GM04503 (cell line): ENCODE data around the gene ANKLE2.

Experiments used
- DNase-seq: peaks from one replicate; pipeline ENCODE4 v3.0.0-alpha.2; 2012; ENCODE audit warnings: low read depth

Gene ANKLE2

GRCh38 chr12:132743831-132744230 is 17.8 kb downstream of the ANKLE2 start:
- no peak for DNase-seq

GRCh38 chr12:132741620-132742019 is 20.0 kb downstream of the ANKLE2 start:
- DNase-seq, result no peak

- DNase-seq, result no peak
Observed at GRCh38 chr12:132740652-132741051, 21.0 kb downstream of the ANKLE2 start.

- no peak for DNase-seq
Observed at GRCh38 chr12:132740313-132740646, 21.4 kb downstream of the ANKLE2 start.

- DNase-seq, result no peak
Observed at GRCh38 chr12:132739600-132740312, 21.9 kb downstream of the ANKLE2 start.

- DNase-seq, result no peak
Observed at GRCh38 chr12:132736913-132737312, 24.7 kb downstream of the ANKLE2 start.

GRCh38 chr12:132736378-132736777 is 25.3 kb downstream of the ANKLE2 start:
- no peak for DNase-seq

GRCh38 chr12:132735496-132735895 is 26.1 kb downstream of the ANKLE2 start:
- DNase-seq, result no peak

- no peak for DNase-seq
Observed at GRCh38 chr12:132734206-132734605, 27.4 kb downstream of the ANKLE2 start.

GRCh38 chr12:132731574-132731973 is 30.1 kb downstream of the ANKLE2 start:
- no peak for DNase-seq

GRCh38 chr12:132730353-132730752 is 31.3 kb downstream of the ANKLE2 start:
- DNase-seq, result no peak

- DNase-seq, result no peak
Observed at GRCh38 chr12:132729541-132730320, 31.9 kb downstream of the ANKLE2 start.

- no peak for DNase-seq
Observed at GRCh38 chr12:132728502-132728901, 33.1 kb downstream of the ANKLE2 start.

GRCh38 chr12:132727091-132727794 is 34.4 kb downstream of the ANKLE2 start:
- no peak for DNase-seq

- no peak for DNase-seq
Observed at GRCh38 chr12:132726386-132726785, 35.2 kb downstream of the ANKLE2 start.

- no peak for DNase-seq
Observed at GRCh38 chr12:132724506-132725241, 37.0 kb downstream of the ANKLE2 start.

- no peak for DNase-seq
Observed at GRCh38 chr12:132723764-132724140, 37.9 kb downstream of the ANKLE2 start.

- DNase-seq, result no peak
Observed at GRCh38 chr12:132723015-132723763, 38.4 kb downstream of the ANKLE2 start.

- DNase-seq, result no peak
Observed at GRCh38 chr12:132720606-132721345, 40.9 kb downstream of the ANKLE2 start.

GRCh38 chr12:132719954-132720324 is 41.7 kb downstream of the ANKLE2 start:
- DNase-seq, result no peak
